SU-DHL-6 (cell line): ENCODE results near the gene RECQL5.

ENCODE experiments used
- H2AFZ ChIP-seq: fragments of 200-600 bp; sonication (generic); 2 replicates; pipeline ENCODE4 v1.6.1; 2014; ENCODE audit warnings: low read depth, mild to moderate bottlenecking, moderate library complexity, mixed read lengths, antibody characterized with exemption, low read length; ENCODE audit not compliant: severe bottlenecking
- H3F3A ChIP-seq: fragments of 200-600 bp; shearing (Covaris generic); 2 replicates; pipeline ENCODE4 v1.6.0; 2016; ENCODE audit warnings: antibody characterized with exemption, mild to moderate bottlenecking; ENCODE audit not compliant: insufficient read depth
- H3K27ac ChIP-seq: fragments of 200-600 bp; sonication (generic); 2 replicates; pipeline ENCODE4 v1.5.1; 2016; ENCODE audit warnings: low read depth, mild to moderate bottlenecking, low read length, moderate library complexity, mixed read lengths
- H3K27me3 ChIP-seq: fragments of 200-600 bp; sonication (generic), shearing (Covaris generic); 2 replicates; pipeline ENCODE4 v1.6.0; 2014; ENCODE audit warnings: mild to moderate bottlenecking, low read length
- H3K36me3 ChIP-seq: fragments of 200-600 bp; sonication (generic); 2 replicates; pipeline ENCODE4 v1.6.1; 2014; ENCODE audit warnings: mild to moderate bottlenecking, low read length, mixed read lengths
- H3K4me2 ChIP-seq: fragments of 300-600, 200-600 bp; shearing (Covaris generic), sonication (generic); 2 replicates; pipeline ENCODE4 v1.6.0; 2014; ENCODE audit warnings: low read length, low read depth, mild to moderate bottlenecking; ENCODE audit not compliant: poor library complexity, severe bottlenecking
- H3K4me3 ChIP-seq: fragments of 200-600 bp; sonication (generic); 2 replicates; pipeline ENCODE4 v1.5.1; 2014; ENCODE audit warnings: antibody characterized with exemption, low read length, mild to moderate bottlenecking, mixed read lengths; ENCODE audit not compliant: insufficient read depth, poor library complexity, severe bottlenecking
- H3K79me2 ChIP-seq: fragments of 200-600 bp; sonication (generic); 2 replicates; pipeline ENCODE4 v1.6.1; 2014; ENCODE audit warnings: mild to moderate bottlenecking, low read length, moderate library complexity; ENCODE audit not compliant: insufficient read depth
- H3K9ac ChIP-seq: fragments of 200-600 bp; sonication (generic); 2 replicates; pipeline ENCODE4 v1.7.0; 2014; ENCODE audit warnings: mild to moderate bottlenecking, low read length
- H3K9me2 ChIP-seq: fragments of 200-600 bp; sonication (generic); replicated peaks from 2 replicates; pipeline ENCODE4 v1.6.1; 2014; ENCODE audit warnings: low read length; ENCODE audit not compliant: insufficient read depth
- H3K9me3 ChIP-seq: fragments of 200-600 bp; sonication (generic); 2 replicates; pipeline ENCODE4 v1.6.1; 2014; ENCODE audit warnings: low read length, mixed read lengths; ENCODE audit not compliant: insufficient read depth
- H4K20me1 ChIP-seq: fragments of 200-600 bp; sonication (generic); 2 replicates; pipeline ENCODE4 v1.6.1; 2014; ENCODE audit warnings: low read depth, mild to moderate bottlenecking, antibody characterized with exemption, low read length, moderate library complexity, mixed read lengths
- EZH2phosphoT487 ChIP-seq: fragments of 200-600 bp; sonication (generic), shearing (Covaris generic); conservative IDR thresholded peaks from 2 replicates; pipeline ENCODE4 v1.6.1; 2018; ENCODE audit warnings: mild to moderate bottlenecking, antibody characterized with exemption, low read length, moderate library complexity, mixed read lengths
- TF ChIP-seq, protein P1 (sequence below): fragments of 200-600 bp; sonication (generic); IDR thresholded peaks from one replicate; pipeline ENCODE4 v1.5.1; 2017; ENCODE audit warnings: antibody characterized with exemption, mild to moderate bottlenecking, low read length, moderate library complexity; ENCODE audit not compliant: insufficient read depth, poor library complexity, severe bottlenecking

The RECQL5 gene

DNA sequence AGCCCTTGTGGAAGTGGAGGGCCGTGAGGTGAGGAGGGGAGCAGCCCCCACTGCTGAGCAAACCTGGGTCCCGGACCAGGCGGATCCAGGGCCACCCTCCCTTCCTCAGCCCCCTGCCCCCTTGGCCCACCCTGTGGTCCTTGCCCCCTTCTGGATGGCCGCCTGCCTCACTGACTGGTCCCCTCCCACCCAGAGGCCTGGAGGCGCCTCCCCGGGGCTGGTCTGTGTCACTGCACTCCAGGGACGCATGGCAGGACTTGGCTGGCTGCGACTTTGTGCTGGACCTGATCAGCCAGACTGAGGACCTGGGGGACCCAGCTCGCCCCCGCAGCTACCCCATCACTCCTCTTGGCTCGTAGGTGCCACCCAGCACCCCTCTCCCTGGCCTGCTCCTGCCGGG, 52.9 kb downstream of the RECQL5 start:
- no peaks in the 10 kb centered on the region for H4K20me1 ChIP-seq
- H2AFZ ChIP-seq, result no peak overlapping the region
- no peak overlapping the region for H3K4me3 ChIP-seq
- H3K9me3 ChIP-seq, result no peaks in the 10 kb centered on the region
- H3K4me2 ChIP-seq, result no peak overlapping the region
- H3F3A ChIP-seq, result no peaks in the 10 kb centered on the region
- H3K9ac ChIP-seq, result no peak overlapping the region
- H3K79me2 ChIP-seq, result no peaks in the 10 kb centered on the region
- no peaks in the 10 kb centered on the region for H3K27me3 ChIP-seq
- TF ChIP-seq, protein P1, sequence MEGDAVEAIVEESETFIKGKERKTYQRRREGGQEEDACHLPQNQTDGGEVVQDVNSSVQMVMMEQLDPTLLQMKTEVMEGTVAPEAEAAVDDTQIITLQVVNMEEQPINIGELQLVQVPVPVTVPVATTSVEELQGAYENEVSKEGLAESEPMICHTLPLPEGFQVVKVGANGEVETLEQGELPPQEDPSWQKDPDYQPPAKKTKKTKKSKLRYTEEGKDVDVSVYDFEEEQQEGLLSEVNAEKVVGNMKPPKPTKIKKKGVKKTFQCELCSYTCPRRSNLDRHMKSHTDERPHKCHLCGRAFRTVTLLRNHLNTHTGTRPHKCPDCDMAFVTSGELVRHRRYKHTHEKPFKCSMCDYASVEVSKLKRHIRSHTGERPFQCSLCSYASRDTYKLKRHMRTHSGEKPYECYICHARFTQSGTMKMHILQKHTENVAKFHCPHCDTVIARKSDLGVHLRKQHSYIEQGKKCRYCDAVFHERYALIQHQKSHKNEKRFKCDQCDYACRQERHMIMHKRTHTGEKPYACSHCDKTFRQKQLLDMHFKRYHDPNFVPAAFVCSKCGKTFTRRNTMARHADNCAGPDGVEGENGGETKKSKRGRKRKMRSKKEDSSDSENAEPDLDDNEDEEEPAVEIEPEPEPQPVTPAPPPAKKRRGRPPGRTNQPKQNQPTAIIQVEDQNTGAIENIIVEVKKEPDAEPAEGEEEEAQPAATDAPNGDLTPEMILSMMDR, result no peak
- TF ChIP-seq EZH2phosphoT487, result no peak
- H3K27ac ChIP-seq, result no peak overlapping the region
- H3K36me3 ChIP-seq, result no peaks in the 10 kb centered on the region
- no peaks in the 10 kb centered on the region for H3K9me2 ChIP-seq

DNA sequence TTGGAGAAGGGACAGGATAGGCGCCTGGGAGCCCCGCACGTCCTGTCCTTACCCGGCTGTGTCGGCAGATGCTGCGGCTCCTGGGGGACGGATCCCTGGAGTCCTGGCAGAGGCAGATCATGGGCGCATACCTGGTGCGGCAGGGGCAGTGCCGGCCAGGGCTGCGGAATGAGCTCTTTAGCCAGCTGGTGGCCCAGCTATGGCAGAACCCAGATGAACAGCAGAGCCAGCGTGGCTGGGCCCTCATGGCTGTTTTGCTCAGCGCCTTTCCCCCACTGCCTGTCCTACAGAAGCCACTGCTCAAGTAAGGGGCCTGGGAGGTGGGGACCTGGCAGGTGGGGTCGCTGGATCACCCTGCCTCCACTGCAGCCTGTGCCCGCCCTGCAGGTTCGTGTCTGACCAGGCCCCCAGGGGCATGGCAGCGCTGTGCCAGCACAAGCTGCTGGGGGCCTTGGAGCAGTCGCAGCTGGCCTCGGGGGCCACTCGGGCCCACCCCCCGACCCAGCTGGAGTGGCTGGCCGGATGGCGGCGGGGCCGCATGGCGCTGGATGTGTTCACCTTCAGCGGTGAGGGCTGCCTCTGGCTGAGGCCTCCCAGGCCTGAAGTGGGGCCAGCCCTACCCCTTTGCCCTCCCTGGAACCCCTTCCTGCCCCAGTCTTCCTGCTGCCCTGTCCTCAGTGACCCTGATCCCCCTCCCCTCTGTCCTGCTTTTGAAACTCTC, 53.9 kb downstream of the RECQL5 start:
- no peak overlapping the region for H3K9ac ChIP-seq
- H3K36me3 ChIP-seq, result no peaks in the 10 kb centered on the region
- no peaks in the 10 kb centered on the region for H3K79me2 ChIP-seq
- no peaks in the 10 kb centered on the region for H3K9me2 ChIP-seq
- no peak overlapping the region for H3K27ac ChIP-seq
- H3K9me3 ChIP-seq, result no peaks in the 10 kb centered on the region
- no peaks in the 10 kb centered on the region for H3K27me3 ChIP-seq
- TF ChIP-seq, protein P1, result no peak
- no peak for TF ChIP-seq EZH2phosphoT487
- no peak overlapping the region for H2AFZ ChIP-seq
- H3F3A ChIP-seq, result no peaks in the 10 kb centered on the region
- no peak overlapping the region for H3K4me3 ChIP-seq
- no peaks in the 10 kb centered on the region for H4K20me1 ChIP-seq
- no peak overlapping the region for H3K4me2 ChIP-seq

DNA sequence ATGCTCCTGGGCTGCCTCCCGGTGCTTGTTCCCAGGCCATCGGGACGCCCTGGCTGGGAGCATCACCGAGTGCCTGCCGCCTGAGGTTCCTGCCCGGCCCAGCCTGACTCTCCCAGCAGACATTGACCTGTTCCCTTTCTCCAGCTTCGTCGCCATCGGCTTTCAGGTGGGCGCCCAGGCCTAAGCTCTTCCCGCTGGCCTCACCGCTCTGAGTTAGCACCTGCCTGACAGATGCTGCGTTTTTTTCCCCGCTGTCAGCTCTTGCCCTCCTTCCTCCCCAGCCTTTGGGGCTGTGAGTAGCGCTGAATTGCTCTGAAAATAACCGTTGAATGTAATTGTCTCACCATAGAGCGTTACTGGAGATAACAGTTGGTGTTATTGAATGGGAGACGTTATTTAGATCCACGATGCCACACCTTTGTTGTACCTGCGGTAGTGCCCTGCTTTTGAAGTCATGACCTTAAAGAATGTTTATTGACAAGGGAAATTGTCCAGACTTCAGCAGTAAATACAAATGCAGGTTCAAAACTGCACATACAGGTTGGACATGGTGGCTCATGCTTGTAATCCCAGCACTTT, 55.0 kb downstream of the RECQL5 start:
- H3K9me3 ChIP-seq, result no peaks in the 10 kb centered on the region
- no peak overlapping the region for H3K27ac ChIP-seq
- H4K20me1 ChIP-seq, result no peaks in the 10 kb centered on the region
- no peak overlapping the region for H2AFZ ChIP-seq
- no peaks in the 10 kb centered on the region for H3F3A ChIP-seq
- no peak overlapping the region for H3K9ac ChIP-seq
- no peak overlapping the region for H3K4me2 ChIP-seq
- H3K9me2 ChIP-seq, result no peaks in the 10 kb centered on the region
- no peak overlapping the region for H3K4me3 ChIP-seq
- TF ChIP-seq, protein P1, result no peak
- TF ChIP-seq EZH2phosphoT487, result no peak
- H3K36me3 ChIP-seq, result no peaks in the 10 kb centered on the region
- H3K27me3 ChIP-seq, result no peaks in the 10 kb centered on the region
- no peaks in the 10 kb centered on the region for H3K79me2 ChIP-seq
